ENCODE results near the gene TMEM19.
"Not testable (repeated sequence)": the region's sequence is repeated elsewhere in the genome, so short reads cannot be mapped to it uniquely, and the experiment has no call there.

TMEM19 gene

GRCh38 chr12:71666259-71666658, 19.6 kb upstream of the TMEM19 start:
- DNase-seq, result no peak

- DNase-seq, result no peak
Measured at GRCh38 chr12:71671311-71671710, 14.6 kb upstream of the TMEM19 start.

- no peak for DNase-seq
Measured at GRCh38 chr12:71671816-71672215, 14.1 kb upstream of the TMEM19 start.

- no peak for DNase-seq
Measured at GRCh38 chr12:71682466-71682865, 3.4 kb upstream of the TMEM19 start.

- no peak for DNase-seq
Measured at GRCh38 chr12:71683633-71684032, 2.2 kb upstream of the TMEM19 start.

- DNase-seq, result no peak
Measured at GRCh38 chr12:71684081-71684480, 1.8 kb upstream of the TMEM19 start.

- DNase-seq, result no peak
Measured at GRCh38 chr12:71685312-71685906, 473 bp upstream of the TMEM19 start.

- no peak for DNase-seq
Measured at GRCh38 chr12:71686658-71687025, 760 bp downstream of the TMEM19 start.

- not testable (repeated sequence) for DNase-seq
Measured at GRCh38 chr12:71687172-71687571, 1.3 kb downstream of the TMEM19 start.

- no peak for DNase-seq
Measured at GRCh38 chr12:71688961-71689570, 3.2 kb downstream of the TMEM19 start.

GRCh38 chr12:71691504-71692129, 5.7 kb downstream of the TMEM19 start:
- DNase-seq, result no peak

- DNase-seq, result no peak
Measured at GRCh38 chr12:71693126-71693525, 7.2 kb downstream of the TMEM19 start.

- DNase-seq, result not testable (repeated sequence)
Measured at GRCh38 chr12:71693651-71694050, 7.8 kb downstream of the TMEM19 start.

GRCh38 chr12:71694099-71694820, 8.4 kb downstream of the TMEM19 start:
- no peak for DNase-seq

GRCh38 chr12:71695782-71696181, 9.9 kb downstream of the TMEM19 start:
- no peak for DNase-seq

GRCh38 chr12:71702181-71702580, 16.3 kb downstream of the TMEM19 start:
- DNase-seq, result not testable (repeated sequence)

GRCh38 chr12:71702590-71702989, 16.7 kb downstream of the TMEM19 start:
- DNase-seq, result no peak

GRCh38 chr12:71703206-71703605, 17.3 kb downstream of the TMEM19 start:
- DNase-seq, result no peak

GRCh38 chr12:71704920-71705319, 19.0 kb downstream of the TMEM19 start:
- DNase-seq, result no peak

- no peak for DNase-seq
Measured at GRCh38 chr12:71708658-71709057, 22.8 kb downstream of the TMEM19 start.

GRCh38 chr12:71710276-71711125, 24.6 kb downstream of the TMEM19 start:
- peak; percentile 90 for DNase-seq

- DNase-seq, result no peak
Measured at GRCh38 chr12:71718611-71719010, 32.7 kb downstream of the TMEM19 start.

All from GOT3 (cell line).